CD4-positive, alpha-beta T cell treated with Interleukin-12 subunit alpha and Interleukin-12 subunit beta, for 1 hour (primary cell): ENCODE data around the gene HGFAC.
"Not testable (repeated sequence)": the region's sequence is repeated elsewhere in the genome, so short reads cannot be mapped to it uniquely, and the experiment has no call there.

ENCODE experiments used
- DNase-seq: peaks from one replicate; pipeline ENCODE4 v3.0.0-alpha.2; 2020

Gene HGFAC

DNA sequence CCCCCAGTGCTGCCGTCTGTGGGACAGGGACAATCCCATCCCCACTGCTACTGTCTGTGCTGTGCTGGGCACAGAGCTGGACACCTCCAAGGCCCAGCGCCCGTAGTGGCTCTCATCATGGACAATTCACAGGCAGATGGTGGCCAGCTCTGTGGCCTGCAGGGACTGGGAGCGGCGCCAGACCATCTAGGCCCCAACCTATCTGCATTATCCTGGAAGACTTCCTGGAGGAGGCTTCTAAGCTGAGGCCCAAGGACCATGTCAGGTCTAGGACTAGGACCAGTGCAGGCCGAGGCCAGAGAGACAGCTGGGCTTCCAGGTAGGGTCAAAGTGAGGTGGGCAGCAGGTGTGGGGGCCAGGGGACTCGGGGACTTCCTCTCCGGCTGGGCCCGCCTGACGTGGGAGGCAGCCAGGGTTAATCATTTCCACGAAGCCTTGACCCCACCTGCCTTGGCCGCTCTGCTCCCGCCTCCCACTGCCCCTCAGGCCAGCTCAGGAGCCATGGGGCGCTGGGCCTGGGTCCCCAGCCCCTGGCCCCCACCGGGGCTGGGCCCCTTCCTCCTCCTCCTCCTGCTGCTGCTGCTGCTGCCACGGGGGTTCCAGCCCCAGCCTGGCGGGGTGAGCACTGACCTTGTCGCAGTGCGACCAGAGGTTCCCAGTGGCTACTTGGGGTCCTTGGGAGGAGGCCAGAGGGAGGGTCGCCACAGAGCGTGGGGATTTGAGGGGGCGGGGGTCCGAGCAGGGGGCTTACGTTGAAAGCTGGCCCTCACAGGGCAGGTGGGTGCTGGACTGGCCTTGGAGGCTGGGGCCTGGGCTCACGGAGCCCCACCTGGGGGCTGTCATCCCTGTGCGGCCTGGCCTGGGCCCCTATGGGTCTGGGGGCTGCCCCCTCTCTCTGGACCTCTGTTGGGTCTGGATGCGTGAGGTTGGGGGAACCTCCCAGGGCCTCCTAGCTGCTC, at the start of gene HGFAC:
TSS of gene HGFAC (plus strand) at position 468 of the 959 bp plus-strand sequence. CDS start at position 502, 34 bp downstream.
- no peak for DNase-seq

DNA sequence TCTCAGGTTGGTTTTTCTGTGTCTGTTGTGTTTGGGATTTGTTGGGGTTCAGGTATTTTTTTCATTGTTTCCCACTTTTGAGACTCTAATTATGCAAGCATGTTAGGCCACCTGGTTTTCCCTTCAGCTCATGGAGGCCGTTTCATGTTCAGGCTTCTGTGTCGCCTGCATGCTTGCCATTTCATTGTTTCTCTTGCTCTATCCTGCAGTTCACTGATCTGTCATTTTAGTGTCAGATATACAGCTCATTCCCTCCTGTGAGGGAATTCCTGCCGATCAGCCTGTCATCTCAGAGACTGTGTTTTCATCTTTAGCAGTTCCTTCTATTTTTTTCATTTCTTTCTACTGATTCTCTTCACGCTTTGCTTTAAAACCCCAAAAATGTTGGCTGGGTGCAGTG, 49.4 kb upstream of the HGFAC start:
- DNase-seq: no peak

DNA sequence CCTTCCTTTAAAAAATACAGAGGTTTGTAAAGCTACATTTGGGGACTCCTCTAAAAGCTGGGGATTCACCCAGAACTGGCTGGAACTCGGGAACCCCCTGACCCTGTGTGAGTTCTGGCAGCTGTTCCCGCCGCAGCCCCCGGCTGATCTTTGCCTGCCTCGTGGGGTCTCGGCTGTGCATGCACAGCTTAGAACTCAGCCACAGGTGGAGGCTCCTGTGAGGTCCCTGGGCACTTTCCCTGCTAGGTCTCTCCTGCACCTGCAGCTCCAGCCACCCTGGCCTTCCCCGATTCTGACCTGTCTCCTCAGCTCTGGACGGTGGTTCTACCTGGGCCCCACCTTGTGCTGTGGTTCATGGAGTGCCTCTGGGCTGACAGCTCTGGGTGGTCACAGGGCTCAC, 48.6 kb upstream of the HGFAC start:
- no peak for DNase-seq

DNA sequence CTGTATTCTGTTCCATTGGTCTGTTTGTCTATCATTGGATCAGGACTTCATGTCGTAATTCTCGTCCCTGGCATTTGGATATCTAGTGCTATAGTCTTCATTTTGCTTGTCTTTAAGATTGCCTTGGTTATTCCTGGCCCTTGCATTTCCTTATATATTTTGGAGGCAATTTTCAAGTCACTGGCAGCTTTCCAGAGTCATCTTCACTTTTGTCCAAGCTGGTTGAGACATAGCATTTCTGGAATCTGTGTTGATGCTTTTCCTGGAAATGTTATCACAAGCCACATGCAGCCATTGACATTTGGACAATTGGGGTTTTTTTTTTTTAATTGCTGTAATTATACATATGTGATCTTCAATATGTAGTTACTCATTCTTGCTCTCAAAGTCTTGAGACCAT, 45.2 kb upstream of the HGFAC start:
- no peak for DNase-seq

DNA sequence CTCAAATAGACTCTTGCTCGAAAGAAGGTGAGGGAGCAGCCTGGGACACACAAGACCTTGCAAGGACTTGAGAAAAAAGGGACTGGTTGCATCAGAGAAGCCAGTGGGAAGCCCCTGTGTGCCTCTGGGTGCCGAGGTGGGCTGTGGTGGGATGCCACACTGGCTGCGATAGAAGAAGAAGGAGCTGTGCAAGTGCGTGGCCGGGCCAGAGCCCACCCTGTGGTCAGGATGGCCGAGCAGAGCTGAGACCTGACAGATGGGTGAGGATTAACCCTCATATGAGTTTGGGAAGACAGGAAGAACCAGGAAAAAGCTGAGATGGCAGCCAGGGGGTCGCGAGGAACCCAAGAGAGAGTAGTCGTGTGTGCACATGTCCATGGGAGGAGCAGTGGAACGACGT, 44.6 kb upstream of the HGFAC start:
- DNase-seq: no peak

DNA sequence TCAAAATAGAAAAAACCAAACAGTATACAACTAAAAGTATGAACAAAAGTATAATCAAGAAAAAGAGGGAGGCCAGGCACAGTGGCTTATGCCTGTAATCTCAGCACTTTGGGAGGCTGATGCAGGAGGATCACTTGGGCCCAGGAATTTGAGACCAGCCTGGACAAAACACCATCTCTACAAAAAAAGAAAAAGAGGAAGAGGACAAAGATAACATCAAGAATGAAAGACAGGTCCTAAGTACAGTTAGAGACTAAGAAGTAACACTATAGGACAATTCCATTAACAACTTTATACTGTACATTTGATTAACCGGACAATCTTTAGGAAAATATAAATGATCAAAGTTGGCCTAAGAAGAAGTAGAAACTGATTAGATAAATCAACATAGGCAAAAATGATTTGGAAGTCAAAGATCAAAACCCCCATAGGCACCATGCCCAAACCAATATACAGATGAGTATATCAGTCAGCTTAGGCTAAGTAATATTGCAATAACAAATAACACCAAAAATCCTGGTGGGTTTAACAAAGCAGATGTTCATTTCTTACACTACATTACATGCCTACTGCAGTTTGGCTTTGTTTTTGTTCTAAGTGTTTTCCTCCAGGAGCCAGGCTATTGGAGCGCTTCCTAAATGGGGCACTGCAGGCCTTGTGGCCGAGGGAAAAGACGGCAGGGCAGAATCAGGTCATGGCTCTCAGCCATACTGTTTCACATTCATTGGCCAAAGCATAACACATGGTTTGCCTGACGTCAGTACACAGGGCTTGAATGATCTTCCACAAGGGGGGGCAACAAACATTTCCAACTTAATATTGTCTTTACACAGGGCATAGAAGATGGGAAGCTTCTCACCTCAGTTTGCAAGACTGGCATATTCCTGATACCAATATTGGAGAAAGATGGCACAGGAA, 42.2 kb upstream of the HGFAC start:
- DNase-seq: no peak

DNA sequence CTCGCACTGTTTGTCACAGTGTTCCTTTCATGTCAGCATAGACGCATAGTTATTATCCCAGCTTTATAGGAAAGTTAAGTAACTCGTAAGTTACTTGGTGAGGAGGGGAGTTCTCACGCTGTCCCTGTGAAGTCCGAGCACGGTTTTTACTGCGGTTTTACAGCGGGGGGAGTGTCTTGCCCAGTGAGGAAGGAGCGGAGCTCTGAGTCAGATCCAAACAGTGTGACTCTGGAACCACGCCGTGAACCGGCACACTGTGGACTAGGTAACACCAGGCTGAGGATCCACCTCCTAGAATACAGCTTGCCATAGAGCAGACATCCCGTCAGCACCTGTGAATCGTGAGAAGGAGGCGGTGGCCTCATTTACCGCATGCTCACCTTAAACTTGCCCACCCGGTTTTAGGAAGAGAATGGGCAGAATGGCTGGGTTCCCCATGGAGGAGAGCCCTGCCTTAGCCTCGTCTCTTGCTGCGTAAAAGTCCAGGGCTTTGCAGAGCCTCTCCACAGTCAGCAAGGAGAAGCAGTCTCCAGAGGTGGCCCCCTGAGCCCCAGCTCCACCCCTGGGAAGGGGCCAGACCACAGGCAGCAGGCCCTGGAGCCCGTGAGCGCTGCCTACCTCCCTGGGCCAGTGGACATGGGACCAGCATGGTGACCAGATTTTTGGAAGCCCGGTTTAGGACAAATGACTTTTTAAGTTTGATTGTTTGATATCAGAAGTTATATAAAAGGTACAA, 40.2 kb upstream of the HGFAC start:
- no peak for DNase-seq

DNA sequence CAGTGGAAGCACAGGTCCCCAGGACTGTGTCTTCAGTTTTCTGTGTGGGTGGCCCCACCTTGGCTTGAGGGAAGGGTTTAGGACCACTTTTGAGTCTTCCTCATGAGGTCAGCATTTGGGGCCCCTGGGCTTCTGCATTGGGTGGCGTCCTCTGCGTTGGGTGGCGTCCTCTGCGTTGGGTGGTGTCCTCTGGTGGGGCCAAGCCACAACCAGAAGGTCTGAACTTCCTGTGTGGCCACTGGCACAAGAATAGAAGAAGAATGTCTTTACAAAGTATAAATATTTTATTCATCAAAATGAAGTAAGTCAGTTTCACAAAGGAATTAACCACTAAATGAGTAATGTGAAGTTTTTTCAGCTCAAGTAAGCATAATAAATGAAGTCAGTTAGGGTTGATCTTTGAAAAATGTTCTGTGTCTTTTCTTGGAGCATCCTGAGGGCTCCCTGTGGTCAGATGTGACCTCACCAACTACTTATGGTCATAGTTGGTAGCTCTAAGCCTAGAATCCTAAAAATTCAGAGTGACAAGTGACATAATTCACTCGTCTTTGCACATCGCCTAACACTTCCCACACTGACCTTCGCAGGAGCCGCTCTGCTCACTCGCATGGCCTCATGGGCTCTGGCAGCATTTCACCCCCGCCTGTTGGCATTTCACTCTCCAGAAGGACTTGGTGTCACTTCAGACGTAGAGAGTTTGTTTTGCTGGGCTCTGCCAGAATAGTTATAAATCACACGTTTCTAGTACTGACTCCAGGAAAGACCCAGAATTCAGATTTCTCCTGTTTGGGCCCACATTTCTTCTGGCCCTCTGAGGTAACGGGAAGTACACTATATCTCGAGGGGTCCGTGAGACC, 39.0 kb upstream of the HGFAC start:
- no peak for DNase-seq

DNA sequence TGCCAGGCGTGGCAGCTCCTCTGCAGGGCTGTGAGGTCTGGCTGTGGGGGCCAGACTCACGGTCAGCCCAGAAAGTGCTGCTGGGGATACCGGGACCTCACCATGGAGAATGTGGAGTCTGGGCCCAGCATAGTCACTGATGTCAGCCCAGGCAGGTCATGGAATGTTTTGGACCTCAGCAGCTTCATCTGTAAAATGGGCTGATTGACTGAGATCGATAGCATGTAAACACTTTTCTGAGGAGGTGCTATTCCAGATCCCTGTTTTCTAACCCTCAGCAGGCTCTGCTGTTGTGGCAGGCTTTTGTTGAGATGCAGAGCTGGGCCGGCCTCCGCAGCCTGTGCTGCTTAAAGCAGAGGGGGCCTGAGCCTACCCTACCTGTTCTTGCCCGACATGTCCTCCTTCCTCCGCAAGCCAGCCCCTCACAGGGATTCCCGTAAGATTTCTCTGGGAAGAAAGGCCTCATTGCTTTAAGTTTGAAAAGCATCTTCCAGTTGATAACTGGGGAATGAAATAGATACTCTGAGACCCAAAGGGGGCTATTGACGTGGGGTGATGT, 38.3 kb upstream of the HGFAC start:
- no peak for DNase-seq

DNA sequence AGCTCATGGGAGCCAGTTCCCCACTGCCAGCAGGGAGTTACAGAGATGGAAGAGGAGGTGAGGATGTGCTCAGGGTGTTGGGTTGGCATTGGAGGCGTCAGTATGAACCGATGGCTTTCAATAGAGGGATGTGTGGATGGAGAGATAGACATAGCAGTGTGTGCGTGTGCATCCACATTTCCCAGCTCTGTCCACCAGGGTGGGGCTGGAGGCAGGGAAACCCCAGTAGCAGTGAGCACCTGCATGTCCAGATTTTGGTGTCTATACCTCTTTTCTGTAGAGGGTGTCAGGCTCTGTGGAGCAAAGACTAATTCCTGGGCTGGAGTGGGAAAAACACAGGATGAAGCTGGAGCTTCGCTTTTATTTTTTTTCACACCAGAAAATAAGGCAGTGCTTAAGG, 37.2 kb upstream of the HGFAC start:
- DNase-seq: no peak

DNA sequence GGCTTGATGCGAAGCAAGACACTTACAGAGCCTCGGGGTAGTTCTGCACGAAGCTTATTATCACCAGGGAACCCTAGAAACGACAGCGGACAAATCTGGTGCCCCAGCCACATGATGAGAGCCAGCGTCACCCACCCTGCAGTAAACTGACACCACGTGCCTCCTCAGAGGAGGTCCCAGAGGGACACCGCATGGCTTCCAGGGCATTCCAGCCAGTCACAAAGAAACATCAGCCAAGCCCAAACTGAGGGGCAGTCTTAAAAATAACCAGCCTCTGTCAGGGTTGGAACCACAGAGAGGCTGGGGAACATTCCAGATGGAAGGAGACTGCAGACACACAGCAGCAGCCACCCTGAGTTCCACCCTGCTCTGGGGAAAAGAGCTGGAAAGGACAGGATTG, 36.6 kb upstream of the HGFAC start:
- DNase-seq: no peak

DNA sequence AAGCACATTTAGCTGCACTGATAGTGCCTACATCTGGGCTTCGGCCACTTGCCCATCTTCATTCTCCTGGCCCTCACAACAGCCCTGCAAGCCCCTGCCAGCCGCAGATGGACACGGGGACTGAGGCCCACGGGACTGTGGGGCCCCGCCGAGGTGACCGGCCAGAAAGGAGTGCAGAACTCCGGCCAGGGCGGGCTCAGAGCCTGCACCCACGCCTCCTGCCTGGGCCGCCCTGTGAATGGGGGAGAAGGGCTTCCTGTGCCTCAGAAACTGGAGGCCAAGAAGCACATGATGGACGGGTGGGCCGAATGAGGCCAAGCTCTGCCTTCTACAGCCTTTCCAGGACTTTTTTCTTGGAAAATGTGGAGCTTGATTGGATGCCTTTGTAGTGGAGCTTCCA, 35.7 kb upstream of the HGFAC start:
- no peak for DNase-seq

DNA sequence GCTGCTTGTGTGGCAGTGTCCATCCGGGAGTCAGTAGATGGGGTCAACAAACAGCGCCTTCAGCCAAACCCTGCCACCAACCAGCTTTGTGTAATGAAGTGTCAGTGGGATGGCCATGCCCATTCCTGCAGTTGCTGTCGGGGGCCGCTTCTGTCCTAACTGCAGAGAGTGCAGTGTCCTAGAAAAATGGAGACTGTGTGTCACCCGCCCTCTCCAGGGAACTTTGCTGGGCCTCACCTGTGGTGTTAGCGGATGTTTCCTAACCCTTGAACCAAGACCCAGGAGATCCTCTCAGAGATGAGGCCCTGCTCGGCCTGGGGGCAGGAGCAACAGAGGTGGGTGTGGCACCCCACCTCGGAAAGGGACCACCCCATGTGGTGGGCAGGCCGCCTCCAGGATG, 35.3 kb upstream of the HGFAC start:
- no peak for DNase-seq

DNA sequence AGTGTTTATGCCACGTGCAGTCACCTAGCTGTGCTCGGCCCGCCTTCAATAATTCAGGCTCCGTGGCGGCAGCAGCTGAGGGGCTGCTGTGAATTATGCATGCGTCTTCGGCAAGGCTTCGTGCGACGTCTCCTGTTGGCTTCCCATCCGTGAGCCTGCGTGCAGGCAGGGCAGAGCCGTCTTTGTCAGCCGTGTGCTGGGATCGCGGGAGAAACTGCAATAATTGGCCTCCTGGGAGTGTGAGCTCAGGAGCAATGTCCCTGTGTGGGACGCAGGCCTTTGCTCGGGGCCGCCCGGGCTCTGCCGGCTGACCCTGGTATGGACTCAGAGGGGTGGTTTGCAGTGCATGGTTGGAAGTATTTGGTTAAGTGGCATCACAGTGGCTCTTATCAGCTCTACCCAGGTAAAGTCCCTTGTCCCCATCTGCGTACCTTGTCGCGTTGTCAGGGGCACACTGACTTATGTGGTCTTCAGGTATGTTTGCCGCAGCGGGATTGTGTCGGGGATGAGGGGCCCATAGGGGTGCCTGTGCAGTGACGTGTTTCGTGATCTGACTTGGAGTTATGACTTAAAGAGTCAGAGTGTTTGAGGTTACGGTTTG, 34.5 kb upstream of the HGFAC start:
- DNase-seq: no peak

DNA sequence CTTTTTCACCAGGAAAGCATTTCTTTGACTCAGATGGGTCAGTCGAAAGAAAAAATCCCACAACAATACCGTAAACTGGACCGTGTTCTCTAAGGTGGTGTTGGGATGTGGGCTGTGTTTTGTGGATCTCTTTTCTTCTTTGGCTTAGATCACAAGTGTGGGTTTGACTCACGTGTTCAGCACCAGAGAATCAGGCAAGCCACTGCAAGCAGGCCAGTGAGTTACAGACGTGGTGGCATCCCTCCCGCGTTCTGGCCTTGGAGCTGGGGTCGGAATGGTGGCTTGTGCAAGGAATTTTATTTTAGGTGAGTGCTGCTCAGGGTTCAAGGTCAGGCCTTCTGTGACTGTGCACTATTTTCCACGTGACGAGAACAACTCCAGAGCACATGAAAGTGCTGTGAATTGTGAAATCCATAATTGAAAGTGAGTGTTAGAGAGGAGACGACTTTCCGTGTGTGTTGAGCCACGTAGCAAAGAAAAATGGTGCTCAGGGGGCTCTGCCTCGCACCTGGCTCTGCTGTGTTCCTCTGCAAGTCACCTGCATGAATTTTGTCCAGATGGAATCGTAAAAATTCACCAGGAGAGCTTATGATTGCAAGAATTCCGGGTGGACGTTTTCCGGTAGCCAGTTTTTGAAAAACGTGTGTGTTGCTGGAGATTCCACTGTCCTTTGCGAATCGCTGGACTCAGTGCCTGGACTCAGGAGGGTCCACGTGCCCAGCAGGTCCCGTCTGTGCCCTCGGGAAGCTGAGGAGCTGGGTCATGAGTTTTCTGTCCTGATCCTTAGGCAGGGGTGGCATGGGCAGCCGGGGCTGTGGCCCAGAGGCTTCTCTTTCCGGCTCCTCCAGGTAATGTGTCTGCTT, 33.6 kb upstream of the HGFAC start:
- DNase-seq: no peak

DNA sequence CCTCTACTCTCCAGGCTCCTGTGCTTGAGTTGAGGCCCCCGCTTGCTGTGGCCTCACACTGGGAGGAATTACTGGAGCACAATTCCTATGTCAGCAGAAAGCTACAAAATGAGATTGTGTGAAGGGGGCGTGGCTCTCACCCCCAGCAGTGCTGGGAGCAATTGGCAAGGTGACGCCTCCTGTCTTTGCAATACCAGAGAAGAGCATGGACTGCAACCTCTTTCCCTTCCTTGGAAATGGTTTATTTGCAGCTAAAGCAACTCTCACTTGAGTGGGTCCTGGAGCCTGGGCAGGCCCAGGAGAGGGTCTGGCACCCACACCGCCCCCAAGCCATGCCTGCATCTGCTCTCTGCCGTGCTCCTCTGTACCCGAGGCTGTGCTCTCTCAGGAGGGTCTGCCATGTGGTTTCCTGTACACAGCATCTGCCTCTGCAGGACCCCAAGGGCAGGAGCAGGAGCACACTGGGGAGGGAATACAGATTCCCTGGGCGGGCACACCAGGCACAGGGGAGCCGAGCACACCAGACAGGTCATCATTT, 32.9 kb upstream of the HGFAC start:
- DNase-seq: no peak

DNA sequence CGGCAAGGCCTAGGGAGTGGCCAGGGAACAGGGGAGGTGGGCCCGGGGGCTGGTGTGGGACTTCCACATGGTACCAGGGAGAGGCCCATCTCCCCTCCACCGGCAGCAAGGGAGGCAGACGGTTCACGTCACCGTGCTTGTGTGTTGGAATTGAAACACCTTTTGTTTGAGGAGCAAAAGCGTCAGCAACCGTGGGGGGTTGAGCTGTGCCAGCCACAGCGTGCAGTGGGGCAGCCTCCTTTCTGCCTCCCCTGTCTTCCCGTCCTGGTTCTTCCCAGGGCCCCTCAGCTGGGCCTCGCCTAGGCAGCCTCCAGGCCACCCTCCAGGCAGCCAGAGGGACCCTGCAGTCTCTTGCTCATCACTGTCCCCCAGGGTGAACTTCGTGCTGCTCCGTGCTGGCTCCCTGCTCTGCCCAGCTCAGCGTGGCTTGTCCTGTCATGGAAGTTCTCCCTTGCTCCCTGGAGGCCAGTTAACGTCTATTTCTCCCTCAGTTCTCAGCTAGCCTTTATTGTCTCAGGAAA, 32.1 kb upstream of the HGFAC start:
- DNase-seq: no peak

DNA sequence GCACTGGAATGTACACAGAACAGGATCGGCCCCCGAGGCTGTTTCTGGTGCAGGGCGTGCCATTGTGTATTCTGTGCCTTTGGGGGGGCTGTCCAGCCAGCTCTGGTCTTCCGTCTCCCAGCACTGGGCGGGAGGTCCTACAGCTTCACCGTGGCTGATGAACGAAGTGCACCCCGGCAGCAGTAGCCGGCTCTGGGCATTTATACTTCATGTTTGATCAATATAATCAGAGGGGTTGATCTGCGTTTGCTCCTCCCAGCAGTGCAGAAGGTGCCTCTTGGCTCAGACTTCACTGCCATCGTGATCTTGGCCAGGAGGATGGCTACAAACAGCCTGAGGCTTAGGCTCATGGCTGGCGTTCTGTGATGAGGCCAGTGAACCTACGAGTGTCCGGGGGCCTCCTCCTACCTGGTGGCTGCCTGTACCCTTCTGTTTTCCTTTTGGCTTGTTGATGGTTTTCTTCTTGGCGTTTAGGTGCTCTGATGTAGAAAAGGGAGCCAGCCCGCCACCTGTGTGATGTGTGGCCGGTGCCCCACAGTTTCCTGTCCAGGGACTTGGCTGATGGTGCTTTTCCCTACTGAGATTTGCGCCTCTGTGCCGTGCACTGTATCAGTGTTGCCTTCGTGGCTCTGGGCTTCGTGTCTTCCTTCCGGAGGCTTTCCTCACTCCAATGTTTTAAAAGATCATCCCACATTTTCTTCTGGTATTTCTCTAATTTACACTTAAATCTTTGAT, 31.2 kb upstream of the HGFAC start:
- DNase-seq: no peak

DNA sequence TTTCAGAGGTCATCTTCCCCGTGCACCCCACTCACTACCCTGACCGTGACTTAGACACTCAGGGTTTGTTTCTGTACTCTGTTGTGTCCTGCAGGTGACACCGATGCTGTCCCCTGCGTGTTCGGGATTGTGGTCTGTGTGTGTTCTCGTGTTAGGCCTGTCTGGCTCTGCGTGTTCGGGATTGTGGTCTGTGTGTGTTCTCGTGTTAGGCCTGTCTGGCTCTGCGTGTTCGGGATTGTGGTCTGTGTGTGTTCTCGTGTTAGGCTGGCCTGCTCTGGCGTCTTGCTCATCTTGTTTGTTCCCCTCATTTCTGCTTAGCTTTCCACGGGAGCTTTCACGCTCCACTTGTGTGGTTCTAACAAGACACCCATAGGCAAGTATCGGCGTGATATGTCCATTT, 30.6 kb upstream of the HGFAC start:
- DNase-seq: not testable (repeated sequence)
